Heart left ventricle (tissue), 16 donors: ENCODE results near the gene COG4. TPM values are rescaled to one million over a fixed set of nuclear protein-coding genes. Genes with fewer than 3 reads are reported as not detected.
A peak's percentile ranks its signal among the peaks of the same experiment; 100 is the strongest.

Experiments
- ATAC-seq, 4 donors: fragments of 200-7000 bp; cut with Tn5 transposase; one replicate each; pipeline ENCODE4 v1.9.1; 2020 to 2022; ENCODE audit warnings: moderate library complexity in 4 of 4, mild to moderate bottlenecking in 3 of 4, moderate number of reproducible peaks in 1 of 4
- DNase-seq, 5 donors: peaks; one replicate each; pipeline ENCODE4 v3.0.0-alpha.2; 2020
- H3K27ac ChIP-seq, 12 donors: fragments of 200-600 bp; sonication (generic) in 4 of 12; one replicate each; pipeline versions ENCODE4 v1.5.0 to v1.8.0; 2016 to 2022; ENCODE audit warnings: mild to moderate bottlenecking in 2 of 12
- H3K27me3 ChIP-seq, 9 donors: fragments of 200-600 bp; sonication (generic) in 2 of 9; one replicate each; pipeline versions ENCODE4 v1.5.1 to v1.8.0; 2016 to 2022; ENCODE audit warnings: mild to moderate bottlenecking in 3 of 9
- H3K36me3 ChIP-seq, 9 donors: fragments of 200-600 bp; sonication (generic) in 2 of 9; one replicate each; pipeline versions ENCODE4 v1.5.0 to v1.8.0; 2018 to 2022; ENCODE audit warnings: mild to moderate bottlenecking in 2 of 9
- H3K4me1 ChIP-seq, 12 donors: fragments of 200-600 bp; sonication (generic) in 4 of 12; one replicate each; pipeline versions ENCODE4 v1.5.0 to v1.8.0; 2016 to 2022; ENCODE audit warnings: mild to moderate bottlenecking in 3 of 12
- H3K4me3 ChIP-seq, 12 donors: fragments of 200-600 bp; sonication (generic) in 4 of 12; one replicate each; pipeline versions ENCODE4 v1.5.0 to v1.8.0; 2017 to 2022; ENCODE audit warnings: mild to moderate bottlenecking in 9 of 12, moderate library complexity in 4 of 12
- H3K9me3 ChIP-seq, 12 donors: fragments of 200-600 bp; sonication (generic) in 4 of 12; one replicate each; pipeline versions ENCODE4 v1.5.0 to v1.8.0; 2016 to 2022; ENCODE audit warnings: mild to moderate bottlenecking in 1 of 12
- CTCF ChIP-seq, 12 donors: fragments of 200-600 bp; sonication (generic) in 4 of 12; IDR thresholded peaks; one replicate each; pipeline versions ENCODE4 v1.5.0 to v1.8.0; 2018 to 2022; ENCODE audit warnings: antibody characterized with exemption in 12 of 12, mild to moderate bottlenecking in 5 of 12
- POLR2A ChIP-seq, 2 donors: fragments of 450-650 bp; IDR thresholded peaks; one replicate each; pipeline ENCODE4 v1.6.1; 2017; ENCODE audit warnings: antibody characterized with exemption in 2 of 2, mild to moderate bottlenecking in 2 of 2, moderate library complexity in 2 of 2
- WGBS, 4 donors: extraction: QIAGEN DNeasy Blood & Tissue Kit in 2 of 4; methylation state at CpG; one replicate each; pipeline versions ENCODE4 v1.1.5 to v1.1.7; 2013 to 2018; 5-methylcytosine and 5-hydroxymethylcytosine counted together
- intact Hi-C, 10 donors: fragments of 100-400 bp; cut with DNase I; formaldehyde crosslinking; loops; one replicate each; pipeline versions ENCODE4 v1.11.1 to v1.14.2; 2022
- polyA plus RNA-seq, 2 donors: library from polyadenylated mRNA; stranded (reverse); fragments of 200-250 nt; gene quantifications; one replicate each; pipeline ENCODE4 v1.2.3, GENCODE V29; 2013
- total RNA-seq, 9 donors: library from RNA; depleted of rRNA in 2 of 9; stranded (reverse); fragments of >200 nt in 2 of 9; fragmentation: NEBNext Ultra II Directional in 3 of 9; extraction: Animal tissue kit (Norgen Biotek cat#: 25700) in 3 of 9; gene quantifications; one replicate each; pipeline versions ENCODE4 v1.1.0 to v1.2.4, GENCODE V29; 2016 to 2023
- donor health status: ischemic (EF 13 %, LVEDD 7.1; RV severe dilation, severe dysfunction).
- donor health status: healthy with polysubstance abuse.
- donor health status: DM: no; HTN: yes; CAD: no.
- donor health status: DM: no; HTN: no; CAD: no.
- donor health status: ischemic (EF 25% LVEDD 6.9; RV normal size, moderate dysfunction).
- donor health status: ischemic (EF 25% LVEDD 5.7; RV mildly dilated, moderate dysfunction).
- donor health status: healthy.
- donor health status: DM: yes; HTN: yes; CAD: no.
- donor health status: ischemic (EF 35%, LVEDD 5.7; RV mildly dilated, moderate dysfunction).
- donor health status: nonischemic (EF 11% LVEDD 7.7; RV severe dilation, severe dysfunction).
- donor health status: DM: yes; HTN: yes; CAD: no.
- donor health status: PGD.
- donor health status: ischemic (EF 29% LVEDD 5.4; RV normal size, mild dysfunction).
- donor health status: nonischemic (EF 23%, LVEDD 6.1; RV moderate dilation, normal function).

COG4 gene
- total and polyA plus RNA-seq, 11 donors = 30.7 to 45.7 (median 39.8) TPM

- H3K36me3 ChIP-seq = peaks cover 0 to 55% (median 32%) of the 10 kb centered on the region in 9 donors
- TF ChIP-seq POLR2A (IDR thresholded peaks at IDR 0.05) (no peak), CTCF (IDR thresholded peaks at IDR 0.05) (no peak)
- intact Hi-C loops = loop anchor here in 6 of 10 donors (5.0 to 10.0 kb wide), 6 partner anchors 77 to 107 kb away; no protein-coding TSS in a partner anchor
- peak in 1 of 5 donors; percentile 41 for DNase-seq
- H3K27ac ChIP-seq = no peak overlapping the region
- ATAC-seq = no peak
- H3K9me3 ChIP-seq = no peaks in the 10 kb centered on the region
- H3K4me1 ChIP-seq = peaks cover 0 to 31% (median 17%) of the 10 kb centered on the region in 12 donors
- no peak overlapping the region for H3K4me3 ChIP-seq
- 90 to 94% (median 93%) methylated on average over 6 to 22 of the region's 22 CpGs for WGBS, 4 donors
- no peaks in the 10 kb centered on the region for H3K27me3 ChIP-seq
These were observed 48.9 kb downstream of the COG4 start for GRCh38 chr16:70474320-70475053.

GRCh38 chr16:70473446-70474319, 49.7 kb downstream of the COG4 start:
- no peak overlapping the region for H3K27ac ChIP-seq
- intact Hi-C loops = loop anchor here in 5 of 10 donors (5.0 to 10.0 kb wide), 4 partner anchors 79 to 106 kb away; no protein-coding TSS in a partner anchor
- peaks cover 0 to 50% (median 32%) of the 10 kb centered on the region in 9 donors for H3K36me3 ChIP-seq
- no peaks in the 10 kb centered on the region for H3K27me3 ChIP-seq
- peaks cover 0 to 23% (median 11%) of the 10 kb centered on the region in 12 donors for H3K4me1 ChIP-seq
- ATAC-seq (no peak), DNase-seq (peak in 1 of 5 donors; percentile 53)
- no peaks in the 10 kb centered on the region for H3K9me3 ChIP-seq
- WGBS, 4 donors = 88 to 95% (median 93%) methylated on average over 17 to 21 of the region's 21 CpGs
- H3K4me3 ChIP-seq = no peak overlapping the region
- TF ChIP-seq POLR2A (IDR thresholded peaks at IDR 0.05) = no peak
- TF ChIP-seq CTCF (IDR thresholded peaks at IDR 0.05) = no peak

GRCh38 chr16:70472786-70473433, 50.4 kb downstream of the COG4 start:
- H3K4me1 ChIP-seq = peaks cover 0 to 16% (median 7%) of the 10 kb centered on the region in 12 donors
- H3K27ac ChIP-seq = no peak overlapping the region
- TF ChIP-seq POLR2A (IDR thresholded peaks at IDR 0.05) = no peak
- no peak for TF ChIP-seq CTCF (IDR thresholded peaks at IDR 0.05)
- intact Hi-C loops = loop anchor here in 5 of 10 donors (5.0 to 10.0 kb wide), 4 partner anchors 78 to 106 kb away; no protein-coding TSS in a partner anchor
- H3K36me3 ChIP-seq = peaks cover 0 to 48% (median 32%) of the 10 kb centered on the region in 9 donors
- ATAC-seq = no peak
- H3K4me3 ChIP-seq = no peak overlapping the region
- WGBS, 4 donors = 88 to 92% (median 91%) methylated on average over 8 to 28 of the region's 28 CpGs
- H3K27me3 ChIP-seq = no peaks in the 10 kb centered on the region
- peak in 1 of 5 donors; percentile 46 for DNase-seq
- no peaks in the 10 kb centered on the region for H3K9me3 ChIP-seq
